SH-SY5Y (cell line): ENCODE data around the gene CNTFR.

ENCODE experiments used
- GATA2 ChIP-seq: IDR thresholded peaks from 2 replicates; pipeline ENCODE4 v1.6.1; 2011; ENCODE audit warnings: mild to moderate bottlenecking, low read depth, low read length
- GATA3 ChIP-seq: IDR thresholded peaks from 2 replicates; pipeline ENCODE4 v1.6.1; 2011; ENCODE audit warnings: low read depth, mild to moderate bottlenecking, low read length, moderate library complexity

GRCh38 chr9:34514401-34514800, 75.1 kb downstream of the CNTFR start:
- TF ChIP-seq GATA2, result no peak
- TF ChIP-seq GATA3, result no peak
